Endodermal cell (in vitro differentiated cells): ENCODE data around the gene ELMO1. TPM values are rescaled to one million over a fixed set of nuclear protein-coding genes. Genes with fewer than 3 reads are reported as not detected.

Experiments used
- DNase-seq: peaks from one replicate; pipeline ENCODE4 v3.0.0-alpha.2; 2017
- H3K27ac ChIP-seq: 2 replicates; pipeline ENCODE4 v1.5.1; 2013; ENCODE audit warnings: mild to moderate bottlenecking, low read depth, low read length, moderate library complexity
- H3K27me3 ChIP-seq: 2 replicates; pipeline ENCODE4 v1.6.1; 2013; ENCODE audit warnings: mild to moderate bottlenecking, low read length, moderate library complexity; ENCODE audit not compliant: insufficient read depth, control insufficient read depth, poor library complexity, severe bottlenecking
- H3K36me3 ChIP-seq: 2 replicates; pipeline ENCODE4 v1.7.0; 2013; ENCODE audit warnings: mild to moderate bottlenecking, low read length, moderate library complexity; ENCODE audit not compliant: control insufficient read depth, insufficient read depth
- H3K4me1 ChIP-seq: one replicate; pipeline ENCODE4 v1.7.0; 2013; ENCODE audit warnings: low read length; ENCODE audit not compliant: control insufficient read depth, insufficient read depth
- H3K4me3 ChIP-seq: 2 replicates; pipeline ENCODE4 v1.5.1; 2013; ENCODE audit warnings: mild to moderate bottlenecking, low read length, moderate library complexity
- H3K9ac ChIP-seq: 2 replicates; pipeline ENCODE4 v1.6.1; 2013; ENCODE audit warnings: mild to moderate bottlenecking, low read length, moderate library complexity; ENCODE audit not compliant: poor library complexity, severe bottlenecking; ENCODE audit errors: extremely low read depth
- H3K9me3 ChIP-seq: 2 replicates; pipeline ENCODE4 v1.6.1; 2013; ENCODE audit warnings: mild to moderate bottlenecking, low read length, moderate library complexity; ENCODE audit not compliant: control insufficient read depth
- H3K27ac Mint-ChIP-seq: 2 replicates; pipeline ENCODE4 v1.8.0; 2020; ENCODE audit warnings: mixed read lengths
- H3K27me3 Mint-ChIP-seq: 2 replicates; pipeline ENCODE4 v1.8.0; 2021; ENCODE audit warnings: mild to moderate bottlenecking, mixed read lengths; ENCODE audit not compliant: insufficient read depth
- H3K36me3 Mint-ChIP-seq: 2 replicates; pipeline ENCODE4 v1.8.0; 2020; ENCODE audit warnings: low read depth, mixed read lengths
- H3K4me1 Mint-ChIP-seq: 2 replicates; pipeline ENCODE4 v1.8.0; 2020; ENCODE audit warnings: mixed read lengths
- H3K4me3 Mint-ChIP-seq: 2 replicates; pipeline ENCODE4 v1.8.0; 2020; ENCODE audit warnings: mild to moderate bottlenecking, moderate library complexity, mixed read lengths
- H3K9me3 Mint-ChIP-seq: 2 replicates; pipeline ENCODE4 v1.8.0; 2020; ENCODE audit warnings: mild to moderate bottlenecking, mixed read lengths
- CTCF ChIP-seq: fragments of 200-600 bp; sonication (generic); conservative IDR thresholded peaks from 2 replicates; pipeline ENCODE4 v1.5.0; 2021; ENCODE audit warnings: antibody characterized with exemption, mild to moderate bottlenecking
- WGBS, 2 experiments: methylation state at CpG; one replicate each; pipeline versions ENCODE4 v1.1.5 to v1.1.7; 2013; ENCODE audit warnings: missing lambda C conversion rate in 2 of 2, mixed read lengths in 1 of 2; ENCODE audit not compliant: insufficient coverage in 1 of 2, insufficient read length in 1 of 2; 5-methylcytosine and 5-hydroxymethylcytosine counted together
- total RNA-seq, 2 donors: library from RNA; stranded (reverse); fragmentation: NEBNext Ultra II Directional in 1 of 2; extraction: Animal tissue kit (Norgen Biotek cat#: 25700) in 1 of 2; gene quantifications; 2 replicates in 1 of 2; 3 replicates in 1 of 2; pipeline ENCODE4 v1.2.1, GENCODE V29; 2021

The ELMO1 gene
- total RNA-seq, 2 donors from 2014 or later = 120 to 131 TPM

- Histone ChIP-seq H3K27me3 (no peaks in the 10 kb centered on the region), H3K27ac (no peak overlapping the region), H3K4me3 (no peak overlapping the region), H3K9me3 (no peaks in the 10 kb centered on the region), H3K36me3 (peaks cover 19% of the 10 kb centered on the region), H3K9ac (no peak overlapping the region), H3K4me1 (peaks cover 12% of the 10 kb centered on the region)
- Mint-ChIP-seq H3K36me3 (peaks cover 18% of the 10 kb centered on the region), H3K4me1 (peaks cover 47% of the 10 kb centered on the region), H3K27ac (no peak overlapping the region), H3K27me3 (no peaks in the 10 kb centered on the region), H3K4me3 (no peak overlapping the region), H3K9me3 (no peaks in the 10 kb centered on the region)
- TF ChIP-seq CTCF = no peak
- no peak for DNase-seq
- WGBS, 2 experiments = 94 to 98% methylated on average over 4 of the region's 4 CpGs
Observed at GRCh38 chr7:37438906-37439652, 9.6 kb downstream of the ELMO1 start.

- peaks cover 44% of the 10 kb centered on the region for H3K4me1 Mint-ChIP-seq
- Histone ChIP-seq H3K4me3 (no peak overlapping the region), H3K9me3 (no peaks in the 10 kb centered on the region), H3K27ac (no peak overlapping the region), H3K9ac (no peak overlapping the region), H3K36me3 (peaks cover 8% of the 10 kb centered on the region), H3K4me1 (no peaks in the 10 kb centered on the region), H3K27me3 (no peaks in the 10 kb centered on the region)
- no peak for TF ChIP-seq CTCF
- no peak overlapping the region for H3K27ac Mint-ChIP-seq
- no peak for DNase-seq
- peaks cover 28% of the 10 kb centered on the region for H3K36me3 Mint-ChIP-seq
- WGBS, 2 experiments = 96% methylated on average over 5 to 6 of the region's 6 CpGs
- H3K4me3 Mint-ChIP-seq = no peak overlapping the region
- no peaks in the 10 kb centered on the region for H3K27me3 Mint-ChIP-seq
- no peaks in the 10 kb centered on the region for H3K9me3 Mint-ChIP-seq
Observed at GRCh38 chr7:37435156-37435855, 13.4 kb downstream of the ELMO1 start.

- Histone ChIP-seq H3K27me3 (no peaks in the 10 kb centered on the region), H3K4me3 (no peak overlapping the region), H3K4me1 (no peaks in the 10 kb centered on the region), H3K36me3 (peaks cover 13% of the 10 kb centered on the region), H3K9ac (no peak overlapping the region), H3K27ac (no peak overlapping the region), H3K9me3 (no peaks in the 10 kb centered on the region)
- DNase-seq = peak; percentile 39
- Mint-ChIP-seq H3K9me3 (no peaks in the 10 kb centered on the region), H3K27me3 (no peaks in the 10 kb centered on the region), H3K4me3 (peak overlapping the region; percentile 7), H3K4me1 (peaks cover 44% of the 10 kb centered on the region), H3K36me3 (peaks cover 31% of the 10 kb centered on the region), H3K27ac (peak overlapping the region; percentile 30)
- no peak for TF ChIP-seq CTCF
- WGBS, 2 experiments = 79 to 81% methylated on average over 3 of the region's 3 CpGs
Observed at GRCh38 chr7:37434529-37434928, 14.1 kb downstream of the ELMO1 start.
